ENCODE measurements around the gene PTPRJ. TPM values are rescaled to one million over a fixed set of nuclear protein-coding genes. Genes with fewer than 3 reads are reported as not detected.

PTPRJ gene
- 59.5 and 69.2 TPM in 2 replicates for total RNA-seq

DNA sequence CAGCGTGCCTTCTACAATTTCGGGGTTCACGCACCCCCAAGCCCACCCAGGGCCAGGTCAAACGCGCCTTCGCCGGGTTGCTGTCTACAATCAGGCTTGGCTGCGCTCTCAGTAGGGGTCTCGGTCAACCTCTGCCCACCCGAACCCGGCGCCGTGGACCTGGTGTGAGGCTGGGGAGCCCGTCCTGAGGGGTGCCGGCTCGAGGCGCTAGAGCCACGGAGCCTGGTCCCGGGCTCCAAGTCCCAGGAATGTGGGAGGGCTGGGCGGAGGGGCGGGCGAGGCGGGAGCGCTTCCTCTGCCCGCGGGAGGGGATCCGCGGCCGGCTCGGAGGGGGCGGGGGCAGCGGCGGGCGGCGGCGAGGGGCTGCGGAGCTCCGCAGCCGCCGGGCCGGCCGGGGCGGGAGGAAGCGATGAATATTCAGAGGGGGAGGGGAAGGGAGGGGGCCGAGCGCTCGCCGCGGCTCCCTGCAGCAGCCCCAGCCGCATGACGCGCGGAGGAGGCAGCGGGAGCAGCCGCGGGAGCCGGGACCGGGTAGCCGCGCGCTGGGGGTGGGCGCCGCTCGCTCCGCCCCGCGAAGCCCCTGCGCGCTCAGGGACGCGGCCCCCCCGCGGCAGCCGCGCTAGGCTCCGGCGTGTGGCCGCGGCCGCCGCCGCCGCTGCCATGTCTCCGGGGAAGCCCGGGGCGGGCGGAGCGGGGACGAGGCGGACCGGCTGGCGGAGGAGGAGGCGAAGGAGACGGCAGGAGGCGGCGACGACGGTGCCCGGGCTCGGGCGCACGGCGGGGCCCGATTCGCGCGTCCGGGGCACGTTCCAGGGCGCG lies at the start of gene PTPRJ:
TSS of gene PTPRJ (plus strand) at position 472 of the 819 bp plus-strand sequence. CDS start 354 bp downstream, outside the sequence.

DNA sequence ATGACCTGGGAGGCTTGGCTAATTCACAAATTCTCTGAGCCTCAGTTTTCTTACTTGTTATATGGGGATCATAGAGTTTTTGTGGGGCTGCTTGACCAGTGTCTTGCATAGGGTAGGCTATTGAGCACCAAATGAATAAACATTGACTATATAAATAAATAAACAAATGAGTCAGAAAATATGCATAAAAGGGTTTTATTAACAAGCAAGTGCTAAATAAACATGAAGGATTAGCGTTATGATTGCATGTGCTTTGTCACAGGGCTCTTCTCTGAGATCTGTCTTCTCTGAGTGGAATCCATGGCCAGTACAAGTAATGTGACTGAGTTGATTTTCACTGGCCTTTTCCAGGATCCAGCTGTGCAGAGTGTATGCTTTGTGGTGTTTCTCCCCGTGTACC lies 236.2 kb downstream of the PTPRJ start, which contains the start of gene OR4B1:
TSS of gene OR4B1 (plus strand) at position 301 of the 400 bp plus-strand sequence. CDS start at position 301, 0 bp downstream.

Other genes with a start within 250 kb of the PTPRJ start
- 30.8 and 42.1 TPM in 2 replicates for gene FNBP4, start 213.2 kb upstream of the PTPRJ start, total RNA-seq
- 18.1 and 21.5 TPM in 2 replicates for gene NUP160, start 132.2 kb upstream of the PTPRJ start, total RNA-seq
- gene OR4B1, start 236.3 kb downstream of the PTPRJ start, total RNA-seq = not detected in 2 replicates

Measured in mesangial cell (primary cell).